Measurements from ENCODE around the gene BCAT1.

BCAT1 gene

GRCh38 chr12:24838531-24838950 lies 110.4 kb downstream of the BCAT1 start:
- no peak overlapping the region for H3K27ac ChIP-seq (ENCODE audit: low read depth, low read length)
- H3K4me3 ChIP-seq (ENCODE audit: low read depth, low read length) = no peak overlapping the region
- H3K36me3 ChIP-seq (ENCODE audit: control insufficient read depth, insufficient read depth, low read length) = peaks cover 70% of the 10 kb centered on the region
- no peaks in the 10 kb centered on the region for H3K27me3 ChIP-seq (ENCODE audit: control insufficient read depth, insufficient read depth, low read length)
- no peaks in the 10 kb centered on the region for H3K9me3 ChIP-seq (ENCODE audit: control insufficient read depth, insufficient read depth, low read length)
- no peaks in the 10 kb centered on the region for H3K4me1 ChIP-seq (ENCODE audit: control insufficient read depth, insufficient read depth, low read length)
- no peak overlapping the region for H3K9ac ChIP-seq (ENCODE audit: low read depth, low read length)

- Histone ChIP-seq H3K36me3 (ENCODE audit: control insufficient read depth, insufficient read depth, low read length) (peaks cover 70% of the 10 kb centered on the region), H3K4me1 (ENCODE audit: control insufficient read depth, insufficient read depth, low read length) (no peaks in the 10 kb centered on the region), H3K27ac (ENCODE audit: low read depth, low read length) (no peak overlapping the region), H3K9ac (ENCODE audit: low read depth, low read length) (no peak overlapping the region), H3K9me3 (ENCODE audit: control insufficient read depth, insufficient read depth, low read length) (no peaks in the 10 kb centered on the region), H3K4me3 (ENCODE audit: low read depth, low read length) (no peak overlapping the region), H3K27me3 (ENCODE audit: control insufficient read depth, insufficient read depth, low read length) (no peaks in the 10 kb centered on the region)
Measured at GRCh38 chr12:24835377-24835776, 113.5 kb downstream of the BCAT1 start.

- Histone ChIP-seq H3K36me3 (ENCODE audit: control insufficient read depth, insufficient read depth, low read length) (peaks cover 66% of the 10 kb centered on the region), H3K9me3 (ENCODE audit: control insufficient read depth, insufficient read depth, low read length) (no peaks in the 10 kb centered on the region), H3K27ac (ENCODE audit: low read depth, low read length) (no peak overlapping the region), H3K4me1 (ENCODE audit: control insufficient read depth, insufficient read depth, low read length) (no peaks in the 10 kb centered on the region), H3K9ac (ENCODE audit: low read depth, low read length) (no peak overlapping the region), H3K4me3 (ENCODE audit: low read depth, low read length) (no peak overlapping the region), H3K27me3 (ENCODE audit: control insufficient read depth, insufficient read depth, low read length) (no peaks in the 10 kb centered on the region)
Measured at GRCh38 chr12:24833513-24833912, 115.4 kb downstream of the BCAT1 start.

- Histone ChIP-seq H3K36me3 (ENCODE audit: control insufficient read depth, insufficient read depth, low read length) (peaks cover 81% of the 10 kb centered on the region), H3K27ac (ENCODE audit: low read depth, low read length) (no peak overlapping the region), H3K9ac (ENCODE audit: low read depth, low read length) (no peak overlapping the region), H3K9me3 (ENCODE audit: control insufficient read depth, insufficient read depth, low read length) (no peaks in the 10 kb centered on the region), H3K27me3 (ENCODE audit: control insufficient read depth, insufficient read depth, low read length) (no peaks in the 10 kb centered on the region), H3K4me1 (ENCODE audit: control insufficient read depth, insufficient read depth, low read length) (no peaks in the 10 kb centered on the region), H3K4me3 (ENCODE audit: low read depth, low read length) (no peak overlapping the region)
Measured at GRCh38 chr12:24823808-24824515, 124.9 kb downstream of the BCAT1 start.

GRCh38 chr12:24822121-24822899 lies 126.6 kb downstream of the BCAT1 start:
- H3K36me3 ChIP-seq (ENCODE audit: control insufficient read depth, insufficient read depth, low read length) = peaks cover 82% of the 10 kb centered on the region
- no peaks in the 10 kb centered on the region for H3K9me3 ChIP-seq (ENCODE audit: control insufficient read depth, insufficient read depth, low read length)
- H3K4me3 ChIP-seq (ENCODE audit: low read depth, low read length) = no peak overlapping the region
- H3K27me3 ChIP-seq (ENCODE audit: control insufficient read depth, insufficient read depth, low read length) = no peaks in the 10 kb centered on the region
- H3K4me1 ChIP-seq (ENCODE audit: control insufficient read depth, insufficient read depth, low read length) = no peaks in the 10 kb centered on the region
- no peak overlapping the region for H3K27ac ChIP-seq (ENCODE audit: low read depth, low read length)
- H3K9ac ChIP-seq (ENCODE audit: low read depth, low read length) = no peak overlapping the region

GRCh38 chr12:24821691-24822090 lies 127.2 kb downstream of the BCAT1 start:
- H3K9ac ChIP-seq (ENCODE audit: low read depth, low read length) = no peak overlapping the region
- H3K4me1 ChIP-seq (ENCODE audit: control insufficient read depth, insufficient read depth, low read length) = no peaks in the 10 kb centered on the region
- no peaks in the 10 kb centered on the region for H3K9me3 ChIP-seq (ENCODE audit: control insufficient read depth, insufficient read depth, low read length)
- no peak overlapping the region for H3K4me3 ChIP-seq (ENCODE audit: low read depth, low read length)
- H3K36me3 ChIP-seq (ENCODE audit: control insufficient read depth, insufficient read depth, low read length) = peaks cover 82% of the 10 kb centered on the region
- no peaks in the 10 kb centered on the region for H3K27me3 ChIP-seq (ENCODE audit: control insufficient read depth, insufficient read depth, low read length)
- no peak overlapping the region for H3K27ac ChIP-seq (ENCODE audit: low read depth, low read length)

- Histone ChIP-seq H3K27me3 (ENCODE audit: control insufficient read depth, insufficient read depth, low read length) (no peaks in the 10 kb centered on the region), H3K4me3 (ENCODE audit: low read depth, low read length) (no peak overlapping the region), H3K27ac (ENCODE audit: low read depth, low read length) (no peak overlapping the region), H3K4me1 (ENCODE audit: control insufficient read depth, insufficient read depth, low read length) (no peaks in the 10 kb centered on the region), H3K36me3 (ENCODE audit: control insufficient read depth, insufficient read depth, low read length) (peaks cover 81% of the 10 kb centered on the region), H3K9ac (ENCODE audit: low read depth, low read length) (no peak overlapping the region), H3K9me3 (ENCODE audit: control insufficient read depth, insufficient read depth, low read length) (no peaks in the 10 kb centered on the region)
Measured at GRCh38 chr12:24820872-24821271, 128.0 kb downstream of the BCAT1 start.

- H3K27ac ChIP-seq (ENCODE audit: low read depth, low read length) = no peak overlapping the region
- H3K27me3 ChIP-seq (ENCODE audit: control insufficient read depth, insufficient read depth, low read length) = no peaks in the 10 kb centered on the region
- H3K4me3 ChIP-seq (ENCODE audit: low read depth, low read length) = no peak overlapping the region
- no peak overlapping the region for H3K9ac ChIP-seq (ENCODE audit: low read depth, low read length)
- no peaks in the 10 kb centered on the region for H3K9me3 ChIP-seq (ENCODE audit: control insufficient read depth, insufficient read depth, low read length)
- H3K36me3 ChIP-seq (ENCODE audit: control insufficient read depth, insufficient read depth, low read length) = peaks cover 83% of the 10 kb centered on the region
- H3K4me1 ChIP-seq (ENCODE audit: control insufficient read depth, insufficient read depth, low read length) = no peaks in the 10 kb centered on the region
Measured at GRCh38 chr12:24818351-24818750, 130.6 kb downstream of the BCAT1 start.

GRCh38 chr12:24815114-24815423 lies 133.8 kb downstream of the BCAT1 start:
- no peak overlapping the region for H3K9ac ChIP-seq (ENCODE audit: low read depth, low read length)
- H3K27ac ChIP-seq (ENCODE audit: low read depth, low read length) = no peak overlapping the region
- H3K4me1 ChIP-seq (ENCODE audit: control insufficient read depth, insufficient read depth, low read length) = no peaks in the 10 kb centered on the region
- no peaks in the 10 kb centered on the region for H3K9me3 ChIP-seq (ENCODE audit: control insufficient read depth, insufficient read depth, low read length)
- H3K4me3 ChIP-seq (ENCODE audit: low read depth, low read length) = no peak overlapping the region
- no peaks in the 10 kb centered on the region for H3K27me3 ChIP-seq (ENCODE audit: control insufficient read depth, insufficient read depth, low read length)
- peaks cover 62% of the 10 kb centered on the region for H3K36me3 ChIP-seq (ENCODE audit: control insufficient read depth, insufficient read depth, low read length)

GRCh38 chr12:24814379-24815113 lies 134.4 kb downstream of the BCAT1 start:
- Histone ChIP-seq H3K27me3 (ENCODE audit: control insufficient read depth, insufficient read depth, low read length) (no peaks in the 10 kb centered on the region), H3K36me3 (ENCODE audit: control insufficient read depth, insufficient read depth, low read length) (peaks cover 57% of the 10 kb centered on the region), H3K4me3 (ENCODE audit: low read depth, low read length) (no peak overlapping the region), H3K27ac (ENCODE audit: low read depth, low read length) (no peak overlapping the region), H3K4me1 (ENCODE audit: control insufficient read depth, insufficient read depth, low read length) (no peaks in the 10 kb centered on the region), H3K9ac (ENCODE audit: low read depth, low read length) (no peak overlapping the region), H3K9me3 (ENCODE audit: control insufficient read depth, insufficient read depth, low read length) (no peaks in the 10 kb centered on the region)

GRCh38 chr12:24810378-24810777 lies 138.5 kb downstream of the BCAT1 start:
- H3K36me3 ChIP-seq (ENCODE audit: control insufficient read depth, insufficient read depth, low read length) = peaks cover 25% of the 10 kb centered on the region
- no peak overlapping the region for H3K4me3 ChIP-seq (ENCODE audit: low read depth, low read length)
- H3K4me1 ChIP-seq (ENCODE audit: control insufficient read depth, insufficient read depth, low read length) = no peaks in the 10 kb centered on the region
- H3K27ac ChIP-seq (ENCODE audit: low read depth, low read length) = no peak overlapping the region
- no peak overlapping the region for H3K9ac ChIP-seq (ENCODE audit: low read depth, low read length)
- no peaks in the 10 kb centered on the region for H3K9me3 ChIP-seq (ENCODE audit: control insufficient read depth, insufficient read depth, low read length)
- no peaks in the 10 kb centered on the region for H3K27me3 ChIP-seq (ENCODE audit: control insufficient read depth, insufficient read depth, low read length)
